PC-3 (cell line): ENCODE measurements around the gene TPK1. TPM values are rescaled to one million over a fixed set of nuclear protein-coding genes. Genes with fewer than 3 reads are reported as not detected.
"Not testable (repeated sequence)": the region's sequence is repeated elsewhere in the genome, so short reads cannot be mapped to it uniquely, and the experiment has no call there.

ENCODE experiments used
- ATAC-seq: fragments of 200-7000 bp; cut with Tn5 transposase; 2 replicates; pipeline ENCODE4 v1.9.1; 2020; ENCODE audit warnings: mild to moderate bottlenecking, moderate library complexity
- BruUV-seq: library from RNA; stranded (reverse); fragments of 400-500 nt; replicated peaks from 2 replicates; lab custom pipeline; 2021; lab: Mats Ljungman, UMichigan
- CTCF ChIA-PET: fragments of 300-600 bp; sonication (Branson Sonifier 250); formaldehyde crosslinking; loops from one replicate; lab custom pipeline; 2022; ENCODE audit warnings: antibody characterized with exemption; lab: Charles Lee
- POLR2A ChIA-PET: fragments of 300-600 bp; sonication (Branson Sonifier 250); formaldehyde crosslinking; loops from one replicate; lab custom pipeline; 2022; ENCODE audit warnings: antibody characterized with exemption; ENCODE audit not compliant: unreplicated experiment; lab: Charles Lee
- DNase-seq: peaks from one replicate; pipeline ENCODE4 v3.0.0-alpha.2; 2015
- H2AFZ ChIP-seq: fragments of 300-600 bp; sonication (generic); 2 replicates; pipeline ENCODE4 v1.6.0; 2016; ENCODE audit warnings: antibody characterized with exemption, low read length
- H3F3A ChIP-seq: fragments of 300-600 bp; sonication (generic); one replicate; pipeline ENCODE4 v1.6.0; 2017; ENCODE audit warnings: antibody characterized with exemption, low read length, control low read depth, mild to moderate bottlenecking; ENCODE audit not compliant: unreplicated experiment
- H3K27ac ChIP-seq: fragments of 300-600 bp; sonication (generic); 2 replicates; pipeline ENCODE4 v1.5.1; 2016; ENCODE audit warnings: mild to moderate bottlenecking, low read length
- H3K27me3 ChIP-seq: fragments of 300-600 bp; sonication (generic); 2 replicates; pipeline ENCODE4 v1.6.1; 2016; ENCODE audit warnings: low read length, mixed read lengths
- H3K36me3 ChIP-seq: fragments of 300-600 bp; sonication (generic); 2 replicates; pipeline ENCODE4 v1.6.1; 2016; ENCODE audit warnings: low read depth, mixed run types, low read length, mixed read lengths
- H3K4me1 ChIP-seq: fragments of 300-600 bp; sonication (generic); 2 replicates; pipeline ENCODE4 v1.5.1; 2016; ENCODE audit warnings: low read length; ENCODE audit not compliant: insufficient read depth
- H3K4me2 ChIP-seq: fragments of 300-600 bp; sonication (generic); 2 replicates; pipeline ENCODE4 v1.6.0; 2016; ENCODE audit warnings: low read length
- H3K4me3 ChIP-seq: fragments of 300-600 bp; sonication (generic); 2 replicates; pipeline ENCODE4 v1.5.1; 2016; ENCODE audit warnings: mild to moderate bottlenecking, low read length, mixed read lengths
- H3K79me2 ChIP-seq: fragments of 300-600 bp; sonication (generic); 2 replicates; pipeline ENCODE4 v1.6.1; 2017; ENCODE audit warnings: low read length, mixed read lengths
- H3K9ac ChIP-seq: fragments of 300-600 bp; sonication (generic); 2 replicates; pipeline ENCODE4 v1.6.0; 2016; ENCODE audit warnings: mild to moderate bottlenecking, low read length
- H3K9me2 ChIP-seq: fragments of 300-600 bp; sonication (generic); replicated peaks from 2 replicates; pipeline ENCODE4 v1.6.1; 2016; ENCODE audit warnings: mixed run types, low read length, mixed read lengths
- H3K9me3 ChIP-seq: fragments of 300-600 bp; sonication (generic); 2 replicates; pipeline ENCODE4 v1.6.1; 2016; ENCODE audit warnings: low read length, mixed read lengths
- H4K20me1 ChIP-seq: fragments of 300-600 bp; sonication (generic); 2 replicates; pipeline ENCODE4 v1.6.1; 2016; ENCODE audit warnings: low read length, mixed read lengths
- EZH2 ChIP-seq: fragments of 300-600 bp; sonication (generic); IDR thresholded peaks from one replicate; pipeline ENCODE4 v1.6.1; 2017; ENCODE audit warnings: antibody characterized with exemption, mild to moderate bottlenecking, low read length; ENCODE audit not compliant: unreplicated experiment
- EZH2phosphoT487 ChIP-seq: fragments of 300-600 bp; sonication (generic); IDR thresholded peaks from 2 replicates; pipeline ENCODE4 v1.6.1; 2018; ENCODE audit warnings: mild to moderate bottlenecking, antibody characterized with exemption, low read length, borderline replicate concordance
- intact Hi-C: fragments of 100-400 bp; cut with micrococcal nuclease; formaldehyde crosslinking; loops from 2 replicates; pipeline ENCODE4 v1.9.0; 2023
- total RNA-seq: library from RNA; depleted of rRNA; stranded (reverse); fragments of >200 nt; gene quantifications from 2 replicates; pipeline ENCODE4 v1.2.3, GENCODE V29; 2014
- TF ChIP-seq, protein P1 (sequence below): fragments of 300-600 bp; sonication (generic); conservative IDR thresholded peaks from 2 replicates; pipeline ENCODE4 v1.5.1; 2017; ENCODE audit warnings: antibody characterized with exemption, low read depth, mild to moderate bottlenecking, low read length

TPK1 gene
- total RNA-seq, 1 experiment from 2014 or later, result 4.5 TPM

DNA sequence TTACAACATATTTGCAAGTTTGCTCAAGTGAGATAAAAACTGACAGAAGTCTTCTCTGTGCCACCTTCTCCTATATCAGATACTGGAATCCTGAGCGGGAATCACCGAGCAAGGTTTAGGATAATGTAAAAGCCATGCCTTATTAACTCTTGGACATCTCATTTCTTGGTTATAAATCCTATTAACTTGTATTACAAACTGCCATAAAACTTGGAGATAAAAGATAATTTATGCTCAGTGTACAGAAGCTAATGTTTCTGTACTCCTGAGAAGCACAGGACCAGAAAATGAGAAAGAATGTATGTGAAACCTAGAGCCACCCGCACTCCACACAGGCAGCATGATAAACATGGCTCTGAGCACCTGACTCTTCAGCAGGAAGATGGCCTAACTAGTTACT is 251.1 kb downstream of the TPK1 start:
- H3K27ac ChIP-seq, result no peak overlapping the region
- H4K20me1 ChIP-seq, result no peaks in the 10 kb centered on the region
- intact Hi-C loops, result no loop called here
- no peak overlapping the region for H3K4me2 ChIP-seq
- no TSS peak for BruUV-seq
- ChIA-PET CTCF (no interaction called here), POLR2A (no interaction called here)
- DNase-seq (no peak), ATAC-seq (no peak)
- H3F3A ChIP-seq, result no peaks in the 10 kb centered on the region
- no peak overlapping the region for H2AFZ ChIP-seq
- H3K79me2 ChIP-seq, result no peaks in the 10 kb centered on the region
- no peaks in the 10 kb centered on the region for H3K9me2 ChIP-seq
- H3K4me1 ChIP-seq, result no peaks in the 10 kb centered on the region
- no peak overlapping the region for H3K9ac ChIP-seq
- peaks cover 6% of the 10 kb centered on the region; the same call in 1 of the 2 replicates for H3K27me3 ChIP-seq
- TF ChIP-seq EZH2phosphoT487, result no peak
- TF ChIP-seq, protein P1, sequence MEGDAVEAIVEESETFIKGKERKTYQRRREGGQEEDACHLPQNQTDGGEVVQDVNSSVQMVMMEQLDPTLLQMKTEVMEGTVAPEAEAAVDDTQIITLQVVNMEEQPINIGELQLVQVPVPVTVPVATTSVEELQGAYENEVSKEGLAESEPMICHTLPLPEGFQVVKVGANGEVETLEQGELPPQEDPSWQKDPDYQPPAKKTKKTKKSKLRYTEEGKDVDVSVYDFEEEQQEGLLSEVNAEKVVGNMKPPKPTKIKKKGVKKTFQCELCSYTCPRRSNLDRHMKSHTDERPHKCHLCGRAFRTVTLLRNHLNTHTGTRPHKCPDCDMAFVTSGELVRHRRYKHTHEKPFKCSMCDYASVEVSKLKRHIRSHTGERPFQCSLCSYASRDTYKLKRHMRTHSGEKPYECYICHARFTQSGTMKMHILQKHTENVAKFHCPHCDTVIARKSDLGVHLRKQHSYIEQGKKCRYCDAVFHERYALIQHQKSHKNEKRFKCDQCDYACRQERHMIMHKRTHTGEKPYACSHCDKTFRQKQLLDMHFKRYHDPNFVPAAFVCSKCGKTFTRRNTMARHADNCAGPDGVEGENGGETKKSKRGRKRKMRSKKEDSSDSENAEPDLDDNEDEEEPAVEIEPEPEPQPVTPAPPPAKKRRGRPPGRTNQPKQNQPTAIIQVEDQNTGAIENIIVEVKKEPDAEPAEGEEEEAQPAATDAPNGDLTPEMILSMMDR, result no peak
- TF ChIP-seq EZH2, result no peak
- H3K9me3 ChIP-seq, result no peaks in the 10 kb centered on the region
- no peaks in the 10 kb centered on the region for H3K36me3 ChIP-seq
- H3K4me3 ChIP-seq, result no peak overlapping the region

DNA sequence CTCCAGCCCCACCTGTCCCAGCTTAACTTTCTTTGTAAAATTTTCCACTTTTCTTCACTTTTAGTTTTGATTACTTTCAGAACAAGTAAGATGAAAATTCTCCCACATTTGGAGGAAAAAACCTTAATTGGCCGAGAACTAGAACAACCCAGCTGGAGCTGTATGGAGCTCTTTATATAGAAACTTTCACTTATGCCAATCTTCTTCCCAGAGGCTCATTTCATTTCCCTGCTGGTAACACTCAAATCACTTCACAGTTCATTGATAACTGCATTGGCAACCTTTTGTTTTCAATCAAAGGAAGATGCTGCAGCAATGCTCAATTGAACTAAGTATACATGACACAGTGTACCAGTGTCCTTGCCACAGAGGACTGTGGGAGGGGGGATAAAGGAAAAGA is 256.2 kb downstream of the TPK1 start:
- Histone ChIP-seq H2AFZ (no peak overlapping the region), H3K79me2 (no peaks in the 10 kb centered on the region), H3K4me2 (no peak overlapping the region), H3F3A (no peaks in the 10 kb centered on the region), H3K9me2 (no peaks in the 10 kb centered on the region), H3K9me3 (no peaks in the 10 kb centered on the region), H3K27ac (no peak overlapping the region), H3K4me1 (no peaks in the 10 kb centered on the region), H3K4me3 (no peak overlapping the region), H4K20me1 (no peaks in the 10 kb centered on the region), H3K27me3 (peaks cover 4% of the 10 kb centered on the region; the same call in 1 of the 2 replicates), H3K36me3 (no peaks in the 10 kb centered on the region), H3K9ac (no peak overlapping the region)
- ATAC-seq (no peak), DNase-seq (no peak)
- POLR2A ChIA-PET, result no interaction called here
- CTCF ChIA-PET, result no interaction called here
- intact Hi-C loops, result no loop called here
- TF ChIP-seq, protein P1, result no peak
- no peak for TF ChIP-seq EZH2
- TF ChIP-seq EZH2phosphoT487, result no peak
- BruUV-seq, result no TSS peak

DNA sequence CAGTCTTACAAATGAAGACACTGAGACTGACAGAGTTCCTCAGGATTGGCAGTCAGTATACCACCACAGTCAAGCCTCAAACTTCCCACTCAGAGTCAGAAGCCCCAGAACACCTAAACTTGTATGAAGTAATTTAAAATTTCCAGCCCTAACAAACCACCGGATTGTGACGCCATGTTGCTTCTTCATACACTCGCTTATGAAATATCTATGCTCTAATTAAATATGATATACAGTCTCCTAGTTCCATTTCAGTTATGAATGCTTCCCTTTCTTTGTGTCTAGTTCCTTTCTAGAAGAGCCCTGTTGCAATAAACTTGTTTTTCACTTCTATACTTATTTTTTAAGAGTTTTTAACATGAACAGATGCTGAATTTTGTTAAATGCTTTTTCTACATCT is 260.4 kb downstream of the TPK1 start:
- Histone ChIP-seq H3K9me3 (no peaks in the 10 kb centered on the region), H3K9me2 (no peaks in the 10 kb centered on the region), H3K36me3 (no peaks in the 10 kb centered on the region), H3K27me3 (no peaks in the 10 kb centered on the region), H2AFZ (no peak overlapping the region), H3K9ac (no peak overlapping the region), H3K4me1 (no peaks in the 10 kb centered on the region), H3K4me2 (no peak overlapping the region), H4K20me1 (no peaks in the 10 kb centered on the region), H3K27ac (no peak overlapping the region), H3F3A (no peaks in the 10 kb centered on the region), H3K4me3 (no peak overlapping the region), H3K79me2 (no peaks in the 10 kb centered on the region)
- ATAC-seq, result no peak
- CTCF ChIA-PET, result no interaction called here
- no TSS peak for BruUV-seq
- no peak for DNase-seq
- no peak for TF ChIP-seq EZH2phosphoT487
- TF ChIP-seq, protein P1, result no peak
- TF ChIP-seq EZH2, result no peak
- POLR2A ChIA-PET, result no interaction called here
- intact Hi-C loops, result no loop called here

DNA sequence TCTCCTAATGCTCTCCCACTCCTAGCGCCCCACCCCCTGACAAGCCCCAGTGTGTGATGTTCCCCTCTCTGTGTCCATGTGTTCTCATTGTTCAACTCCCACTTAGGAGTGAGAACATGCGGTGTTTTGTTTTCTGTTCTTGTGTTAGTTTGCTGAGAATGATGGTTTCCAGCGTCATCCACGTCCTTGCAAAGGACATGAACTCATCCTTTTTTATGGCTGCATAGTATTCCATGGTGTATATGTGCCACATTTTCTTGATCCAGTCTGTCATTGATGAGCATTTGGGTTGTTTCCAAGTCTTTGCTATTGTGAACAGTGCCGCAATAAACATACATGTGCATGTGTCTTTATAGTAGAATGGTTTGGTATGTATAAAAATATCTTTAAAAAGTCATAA is 261.1 kb downstream of the TPK1 start:
- H3K36me3 ChIP-seq, H2AFZ ChIP-seq, H3F3A ChIP-seq, H3K9ac ChIP-seq, H3K4me2 ChIP-seq, H3K79me2 ChIP-seq, ATAC-seq, H3K9me3 ChIP-seq, H3K9me2 ChIP-seq, DNase-seq, BruUV-seq, CTCF ChIA-PET, intact Hi-C loops, H3K4me3 ChIP-seq, POLR2A ChIA-PET, H4K20me1 ChIP-seq, H3K27me3 ChIP-seq, H3K27ac ChIP-seq, H3K4me1 ChIP-seq: not testable (repeated sequence)
